ENCODE measurements around the gene TMEM183A.
A peak's percentile ranks its signal among the peaks of the same experiment; 100 is the strongest.
"Not testable (repeated sequence)": the region's sequence is repeated elsewhere in the genome, so short reads cannot be mapped to it uniquely, and the experiment has no call there.

Gene TMEM183A

GRCh38 chr1:203006948-203007871 lies at the start of gene TMEM183A:
TMEM183A (plus strand) TSS chr1:203007374; CDS start chr1:203007466, 92 bp downstream.
- peak; percentile 94 for FAIRE-seq

- FAIRE-seq: no peak
These were observed 49.2 kb upstream of the TMEM183A start, which contains the start of gene ADIPOR1 for GRCh38 chr1:202957733-202958543. ADIPOR1 (minus strand) TSS chr1:202958312; CDS start chr1:202951070, 7,242 bp downstream.

GRCh38 chr1:202958544-202959275 lies 48.5 kb upstream of the TMEM183A start:
- no peak for FAIRE-seq

GRCh38 chr1:202959276-202959620 lies 47.9 kb upstream of the TMEM183A start:
- no peak for FAIRE-seq

- FAIRE-seq: no peak
These were observed 45.8 kb upstream of the TMEM183A start for GRCh38 chr1:202961220-202961880.

- no peak for FAIRE-seq
These were observed 42.3 kb upstream of the TMEM183A start for GRCh38 chr1:202964791-202965410.

GRCh38 chr1:202965422-202965821 lies 41.8 kb upstream of the TMEM183A start:
- no peak for FAIRE-seq

- no peak for FAIRE-seq
These were observed 40.9 kb upstream of the TMEM183A start for GRCh38 chr1:202966006-202966898.

GRCh38 chr1:202967684-202968281 lies 39.4 kb upstream of the TMEM183A start:
- no peak for FAIRE-seq

- no peak for FAIRE-seq
These were observed 38.8 kb upstream of the TMEM183A start for GRCh38 chr1:202968351-202968750.

GRCh38 chr1:202968895-202969295 lies 38.3 kb upstream of the TMEM183A start:
- FAIRE-seq: peak; percentile 87

- FAIRE-seq: no peak
These were observed 35.1 kb upstream of the TMEM183A start for GRCh38 chr1:202972046-202972445.

- FAIRE-seq: no peak
These were observed 32.3 kb upstream of the TMEM183A start for GRCh38 chr1:202974856-202975255.

GRCh38 chr1:202976633-202977032 lies 30.5 kb upstream of the TMEM183A start:
- no peak for FAIRE-seq

GRCh38 chr1:202979459-202979858 lies 27.7 kb upstream of the TMEM183A start:
- FAIRE-seq: no peak

GRCh38 chr1:202981939-202982338 lies 25.2 kb upstream of the TMEM183A start:
- no peak for FAIRE-seq

GRCh38 chr1:202982715-202983430 lies 24.3 kb upstream of the TMEM183A start:
- no peak for FAIRE-seq

- not testable (repeated sequence) for FAIRE-seq
These were observed 21.1 kb upstream of the TMEM183A start for GRCh38 chr1:202986120-202986519.

GRCh38 chr1:202987255-202987654 lies 19.9 kb upstream of the TMEM183A start:
- FAIRE-seq: no peak

Measured in TTC549 (cell line).